ENCODE results near the gene WFDC1. TPM values are rescaled to one million over a fixed set of nuclear protein-coding genes. Genes with fewer than 3 reads are reported as not detected.

The WFDC1 gene
- total RNA-seq, 2 donors from 2014 or later = 0.15 TPM; not detected in 1

GRCh38 chr16:84262031-84262430 lies 32.6 kb upstream of the WFDC1 start:
- peaks cover 6% of the 10 kb centered on the region for H3K4me1 Mint-ChIP-seq

DNA sequence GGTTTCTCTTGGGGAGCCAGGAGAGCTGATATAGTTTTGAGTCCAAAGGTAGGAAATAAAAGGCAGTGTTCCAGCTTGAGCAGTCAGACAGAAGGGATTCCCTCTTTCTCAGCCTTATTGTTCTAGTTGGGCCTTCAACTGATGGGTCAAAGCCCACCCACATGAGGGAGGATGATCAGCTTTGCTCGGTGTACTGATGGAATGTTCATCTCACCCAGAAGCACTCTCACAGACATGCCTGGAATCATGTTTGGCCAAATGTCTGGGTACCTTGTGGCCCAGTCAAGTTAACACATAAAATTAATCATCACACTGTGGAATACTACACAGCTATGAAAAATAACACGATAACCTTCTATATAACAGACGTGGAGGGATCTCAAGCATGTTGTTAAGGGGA lies 31.7 kb upstream of the WFDC1 start:
- Mint-ChIP-seq H3K9me3 (peaks cover 3% of the 10 kb centered on the region), H3K4me1 (peaks cover 15% of the 10 kb centered on the region), H3K4me3 (no peak overlapping the region), H3K27me3 (ENCODE audit: insufficient read depth) (peaks cover 26% of the 10 kb centered on the region), H3K27ac (no peak overlapping the region), H3K36me3 (ENCODE audit: low read depth) (no peaks in the 10 kb centered on the region)
- TF ChIP-seq, protein P1, sequence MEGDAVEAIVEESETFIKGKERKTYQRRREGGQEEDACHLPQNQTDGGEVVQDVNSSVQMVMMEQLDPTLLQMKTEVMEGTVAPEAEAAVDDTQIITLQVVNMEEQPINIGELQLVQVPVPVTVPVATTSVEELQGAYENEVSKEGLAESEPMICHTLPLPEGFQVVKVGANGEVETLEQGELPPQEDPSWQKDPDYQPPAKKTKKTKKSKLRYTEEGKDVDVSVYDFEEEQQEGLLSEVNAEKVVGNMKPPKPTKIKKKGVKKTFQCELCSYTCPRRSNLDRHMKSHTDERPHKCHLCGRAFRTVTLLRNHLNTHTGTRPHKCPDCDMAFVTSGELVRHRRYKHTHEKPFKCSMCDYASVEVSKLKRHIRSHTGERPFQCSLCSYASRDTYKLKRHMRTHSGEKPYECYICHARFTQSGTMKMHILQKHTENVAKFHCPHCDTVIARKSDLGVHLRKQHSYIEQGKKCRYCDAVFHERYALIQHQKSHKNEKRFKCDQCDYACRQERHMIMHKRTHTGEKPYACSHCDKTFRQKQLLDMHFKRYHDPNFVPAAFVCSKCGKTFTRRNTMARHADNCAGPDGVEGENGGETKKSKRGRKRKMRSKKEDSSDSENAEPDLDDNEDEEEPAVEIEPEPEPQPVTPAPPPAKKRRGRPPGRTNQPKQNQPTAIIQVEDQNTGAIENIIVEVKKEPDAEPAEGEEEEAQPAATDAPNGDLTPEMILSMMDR (conservative IDR thresholded peaks at IDR 0.05) = no peak
- DNase-seq = no peak
- Histone ChIP-seq H3K4me1 (ENCODE audit: control insufficient read depth, insufficient read depth, low read length) (no peaks in the 10 kb centered on the region), H3K27me3 (ENCODE audit: control insufficient read depth, insufficient read depth, low read length, poor library complexity, severe bottlenecking) (peaks cover 28% of the 10 kb centered on the region), H3K36me3 (ENCODE audit: control insufficient read depth, insufficient read depth, low read length) (no peaks in the 10 kb centered on the region), H3K4me3 (ENCODE audit: low read length) (no peak overlapping the region), H3K27ac (ENCODE audit: low read depth, low read length) (no peak overlapping the region), H3K9ac (ENCODE audit: extremely low read depth, low read length, poor library complexity, severe bottlenecking) (no peak overlapping the region), H3K9me3 (ENCODE audit: control insufficient read depth, low read length) (no peaks in the 10 kb centered on the region)
- WGBS, 2 experiments (ENCODE audit: insufficient coverage in 1 of 2, insufficient read length in 1 of 2) = 80 to 97% methylated on average over 2 to 3 of the region's 3 CpGs

More at GRCh38 chr16:84262031-84262430, 32.6 kb upstream of the WFDC1 start:
- H3K4me1 ChIP-seq (ENCODE audit: control insufficient read depth, insufficient read depth, low read length) = no peaks in the 10 kb centered on the region
- H3K9me3 ChIP-seq (ENCODE audit: control insufficient read depth, low read length) = no peaks in the 10 kb centered on the region
- H3K27ac ChIP-seq (ENCODE audit: low read depth, low read length) = no peak overlapping the region
- peaks cover 28% of the 10 kb centered on the region for H3K27me3 ChIP-seq (ENCODE audit: control insufficient read depth, insufficient read depth, low read length, poor library complexity, severe bottlenecking)
- no peaks in the 10 kb centered on the region for H3K36me3 ChIP-seq (ENCODE audit: control insufficient read depth, insufficient read depth, low read length)
- H3K9ac ChIP-seq (ENCODE audit: extremely low read depth, low read length, poor library complexity, severe bottlenecking) = no peak overlapping the region
- Mint-ChIP-seq H3K4me3 (no peak overlapping the region), H3K27ac (no peak overlapping the region), H3K9me3 (peaks cover 3% of the 10 kb centered on the region), H3K27me3 (ENCODE audit: insufficient read depth) (peaks cover 32% of the 10 kb centered on the region), H3K36me3 (ENCODE audit: low read depth) (no peaks in the 10 kb centered on the region)
- TF ChIP-seq, protein P1 (conservative IDR thresholded peaks at IDR 0.05) = no peak
- no peak for DNase-seq
- WGBS, 2 experiments (ENCODE audit: insufficient coverage in 1 of 2, insufficient read length in 1 of 2) = 96% methylated on average over 3 of the region's 4 CpGs; no CpG with 5 or more reads in 1 of the 2 experiments
- no peak overlapping the region for H3K4me3 ChIP-seq (ENCODE audit: low read length)

DNA sequence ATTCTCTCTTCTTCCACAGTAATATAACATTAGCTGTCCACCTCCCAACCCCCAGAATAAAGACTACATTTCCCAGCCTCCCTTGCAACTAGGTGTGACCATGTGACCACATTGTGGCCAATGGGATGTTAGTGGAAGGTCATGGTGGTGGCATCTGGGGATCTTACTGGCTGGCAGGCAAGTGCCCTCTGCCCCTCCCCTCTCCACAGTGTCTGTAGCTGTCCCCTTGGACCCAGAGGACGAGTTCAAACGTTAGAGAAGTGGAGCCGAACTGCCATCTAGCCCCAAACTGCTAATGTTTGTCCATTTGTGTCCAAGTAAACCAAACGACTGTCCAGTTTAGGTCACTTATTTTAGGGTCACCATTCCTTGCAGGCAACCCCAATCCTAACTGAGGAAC lies 28.2 kb upstream of the WFDC1 start:
- DNase-seq = peak; percentile 92
- TF ChIP-seq, protein P1 (conservative IDR thresholded peaks at IDR 0.05) = no peak
- no peak overlapping the region for H3K27ac Mint-ChIP-seq
- Histone ChIP-seq H3K9me3 (ENCODE audit: control insufficient read depth, low read length) (no peaks in the 10 kb centered on the region), H3K4me1 (ENCODE audit: control insufficient read depth, insufficient read depth, low read length) (no peaks in the 10 kb centered on the region), H3K9ac (ENCODE audit: extremely low read depth, low read length, poor library complexity, severe bottlenecking) (no peak overlapping the region), H3K27me3 (ENCODE audit: control insufficient read depth, insufficient read depth, low read length, poor library complexity, severe bottlenecking) (peaks cover 54% of the 10 kb centered on the region), H3K36me3 (ENCODE audit: control insufficient read depth, insufficient read depth, low read length) (no peaks in the 10 kb centered on the region), H3K27ac (ENCODE audit: low read depth, low read length) (no peak overlapping the region), H3K4me3 (ENCODE audit: low read length) (no peak overlapping the region)
- peaks cover 16% of the 10 kb centered on the region for H3K27me3 Mint-ChIP-seq (ENCODE audit: insufficient read depth)
- H3K4me1 Mint-ChIP-seq = peaks cover 28% of the 10 kb centered on the region
- H3K4me3 Mint-ChIP-seq = no peak overlapping the region
- no peaks in the 10 kb centered on the region for H3K9me3 Mint-ChIP-seq
- H3K36me3 Mint-ChIP-seq (ENCODE audit: low read depth) = no peaks in the 10 kb centered on the region
- 39 to 50% methylated on average over 4 of the region's 4 CpGs for WGBS, 2 experiments (ENCODE audit: insufficient coverage in 1 of 2, insufficient read length in 1 of 2)

All from endodermal cell (in vitro differentiated cells).